ENCODE results near the gene DOCK2. TPM values are rescaled to one million over a fixed set of nuclear protein-coding genes. Genes with fewer than 3 reads are reported as not detected.

Gene DOCK2
- total RNA-seq, 2 donors from 2014 or later, result 249 to 284 TPM

DNA sequence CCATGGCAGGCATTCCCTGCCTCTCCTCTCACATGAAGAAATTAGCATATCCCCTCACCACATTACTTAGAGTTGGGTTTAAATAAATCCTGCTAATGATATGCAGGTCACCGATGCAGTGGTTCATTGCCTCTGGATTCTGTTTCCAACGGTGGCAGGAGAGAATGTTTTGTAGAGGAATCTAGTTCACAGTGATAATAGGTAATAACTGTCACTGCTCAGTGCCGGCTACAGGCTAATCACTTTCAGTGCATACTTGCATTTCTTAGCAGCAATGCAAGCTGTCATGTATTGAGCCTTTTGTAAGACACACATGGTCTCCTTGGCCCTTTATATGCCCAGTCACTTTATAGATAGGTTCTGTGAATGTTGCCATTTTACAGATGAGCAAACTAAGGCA is 402.8 kb downstream of the DOCK2 start:
- Mint-ChIP-seq H3K27me3 (no peaks in the 10 kb centered on the region), H3K36me3 (ENCODE audit: low read depth) (peaks cover 29% of the 10 kb centered on the region), H3K4me1 (peaks cover 40% of the 10 kb centered on the region), H3K4me3 (no peak overlapping the region), H3K27ac (no peak overlapping the region)
- DNase-seq (no peak), ATAC-seq (no peak)
- H3K9me3 ChIP-seq (ENCODE audit: control insufficient read depth, low read length, poor library complexity, severe bottlenecking), result no peaks in the 10 kb centered on the region

DNA sequence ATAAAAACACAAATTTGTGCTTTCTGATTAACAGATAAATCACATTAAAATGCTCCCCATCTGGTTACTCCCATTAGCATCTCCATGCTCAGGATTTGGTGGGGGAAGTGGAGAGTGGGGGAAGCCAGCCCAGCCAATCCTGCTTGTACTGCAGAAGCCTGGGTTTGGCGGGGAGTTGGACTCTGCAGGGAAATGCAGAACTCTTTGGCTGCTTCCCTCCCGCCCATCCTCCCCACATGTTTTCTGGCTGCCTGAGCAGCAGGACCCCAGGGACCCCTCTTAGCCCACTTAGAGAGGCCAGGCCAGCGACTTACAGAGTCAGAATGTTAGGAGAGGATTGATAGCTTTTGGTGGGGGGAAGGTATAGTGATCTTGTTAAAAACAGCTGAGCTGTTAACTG is 409.2 kb downstream of the DOCK2 start:
- Mint-ChIP-seq H3K27me3 (no peaks in the 10 kb centered on the region), H3K27ac (no peak overlapping the region), H3K4me1 (peaks cover 30% of the 10 kb centered on the region), H3K4me3 (no peak overlapping the region), H3K36me3 (ENCODE audit: low read depth) (peaks cover 33% of the 10 kb centered on the region)
- H3K9me3 ChIP-seq (ENCODE audit: control insufficient read depth, low read length, poor library complexity, severe bottlenecking), result no peaks in the 10 kb centered on the region
- no peak for DNase-seq
- no peak for ATAC-seq

DNA sequence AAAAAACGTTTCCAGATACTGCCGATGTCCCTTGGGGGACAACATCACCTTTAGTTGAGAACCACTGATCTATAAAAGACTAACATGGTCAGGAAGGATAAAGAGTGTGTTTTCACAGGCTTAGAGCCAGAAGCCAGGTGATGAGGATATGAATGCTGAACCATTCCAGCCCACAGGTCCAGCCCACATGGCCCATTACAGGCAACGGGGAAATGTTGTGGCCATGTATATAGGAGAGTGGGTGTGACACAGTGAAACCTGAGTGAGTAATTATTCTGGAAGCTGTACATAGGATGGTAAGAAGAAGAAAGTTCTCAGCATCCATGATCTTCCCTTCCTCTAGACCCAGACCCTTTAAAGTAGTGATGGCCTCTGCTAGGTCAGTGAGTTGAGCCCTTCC is 412.6 kb downstream of the DOCK2 start:
- Mint-ChIP-seq H3K4me3 (no peak overlapping the region), H3K36me3 (ENCODE audit: low read depth) (peaks cover 23% of the 10 kb centered on the region), H3K27ac (no peak overlapping the region), H3K4me1 (peaks cover 6% of the 10 kb centered on the region), H3K27me3 (no peaks in the 10 kb centered on the region)
- no peak for DNase-seq
- no peak for ATAC-seq
- H3K9me3 ChIP-seq (ENCODE audit: control insufficient read depth, low read length, poor library complexity, severe bottlenecking), result no peaks in the 10 kb centered on the region

DNA sequence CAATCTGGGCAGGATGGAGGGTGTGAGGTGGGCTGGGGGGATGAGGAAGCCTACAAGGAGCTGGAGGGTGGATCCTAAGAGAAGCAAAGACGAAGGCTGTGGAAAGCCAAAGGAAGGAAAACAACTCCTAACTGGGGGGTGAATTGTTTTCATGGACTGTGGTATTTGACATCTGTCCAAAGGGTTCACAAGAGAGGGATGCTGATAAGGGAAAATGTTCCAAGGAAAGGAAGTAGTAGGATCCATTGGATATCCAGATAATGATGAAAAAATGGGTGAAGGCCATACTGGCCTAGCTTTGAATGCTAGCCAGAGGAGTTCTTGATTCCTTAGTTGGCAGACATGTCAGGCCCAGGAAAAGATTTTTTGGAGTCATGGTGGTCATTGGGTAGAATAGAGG is 416.8 kb downstream of the DOCK2 start:
- no peaks in the 10 kb centered on the region for H3K27me3 Mint-ChIP-seq
- peaks cover 2% of the 10 kb centered on the region for H3K4me1 Mint-ChIP-seq
- DNase-seq (no peak), ATAC-seq (no peak)
- peaks cover 21% of the 10 kb centered on the region for H3K36me3 Mint-ChIP-seq (ENCODE audit: low read depth)
- no peak overlapping the region for H3K27ac Mint-ChIP-seq
- no peak overlapping the region for H3K4me3 Mint-ChIP-seq
- H3K9me3 ChIP-seq (ENCODE audit: control insufficient read depth, low read length, poor library complexity, severe bottlenecking), result peaks cover 2% of the 10 kb centered on the region

DNA sequence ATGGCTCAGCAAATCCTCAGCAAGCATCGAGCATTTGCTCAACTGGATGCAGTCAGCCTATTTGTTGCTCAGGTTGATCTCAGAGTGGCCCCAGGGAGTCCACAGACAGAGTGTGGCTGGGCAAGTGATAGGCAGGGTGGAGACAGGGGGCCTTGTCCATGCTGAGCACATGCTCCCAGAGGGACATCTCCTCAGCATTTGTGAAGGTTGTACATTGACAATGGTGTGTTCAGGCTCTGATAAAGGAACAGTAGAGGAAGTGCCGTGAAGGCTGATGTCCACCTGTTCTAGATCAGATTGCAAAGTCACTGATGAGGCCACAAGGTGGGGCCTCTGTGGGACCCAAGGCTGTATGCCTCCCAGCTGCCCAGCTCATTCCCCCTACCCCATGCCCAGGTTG is 418.5 kb downstream of the DOCK2 start:
- ATAC-seq, result no peak
- Mint-ChIP-seq H3K27me3 (no peaks in the 10 kb centered on the region), H3K4me3 (peak overlapping the region; percentile 25), H3K36me3 (ENCODE audit: low read depth) (peaks cover 18% of the 10 kb centered on the region), H3K27ac (no peak overlapping the region), H3K4me1 (peaks cover 2% of the 10 kb centered on the region)
- DNase-seq, result no peak
- peaks cover 2% of the 10 kb centered on the region for H3K9me3 ChIP-seq (ENCODE audit: control insufficient read depth, low read length, poor library complexity, severe bottlenecking)

DNA sequence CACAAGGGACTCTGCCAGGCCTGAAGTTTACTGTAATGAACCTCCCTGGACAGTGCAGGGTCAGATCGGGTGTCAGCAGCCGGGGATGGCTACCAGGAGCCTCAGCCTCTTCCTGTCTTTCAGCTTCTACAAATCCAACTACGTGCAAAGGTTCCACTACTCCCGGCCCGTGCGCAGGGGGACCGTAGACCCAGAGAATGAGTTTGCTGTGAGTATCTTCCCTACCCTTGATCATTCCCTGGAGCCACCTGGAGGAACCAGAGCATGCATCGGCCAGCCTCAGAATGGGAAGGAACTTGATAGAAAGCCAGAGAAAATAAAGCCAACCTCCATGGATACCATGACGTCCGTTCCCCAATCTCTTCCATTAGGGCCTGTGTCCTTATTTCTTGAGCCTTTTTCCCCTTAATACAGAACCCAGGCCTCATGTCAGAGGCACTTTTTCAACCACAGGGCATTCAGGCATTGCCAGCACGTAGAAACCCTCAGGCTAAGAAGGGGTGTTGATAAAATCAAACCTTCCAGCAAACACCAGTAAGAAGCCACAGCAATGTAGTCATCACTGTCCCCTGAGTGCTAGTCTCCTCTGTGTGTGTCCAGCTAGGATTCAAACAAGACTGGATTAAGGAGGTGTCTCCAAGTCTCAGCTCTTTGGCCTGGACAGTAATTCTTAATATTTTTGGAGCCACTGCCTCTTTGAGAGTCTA is 419.6 kb downstream of the DOCK2 start:
- peaks cover 2% of the 10 kb centered on the region for H3K9me3 ChIP-seq (ENCODE audit: control insufficient read depth, low read length, poor library complexity, severe bottlenecking)
- Mint-ChIP-seq H3K27me3 (no peaks in the 10 kb centered on the region), H3K4me1 (peaks cover 2% of the 10 kb centered on the region), H3K27ac (no peak overlapping the region), H3K36me3 (ENCODE audit: low read depth) (peaks cover 13% of the 10 kb centered on the region), H3K4me3 (no peak overlapping the region)
- no peak for ATAC-seq
- no peak for DNase-seq

DNA sequence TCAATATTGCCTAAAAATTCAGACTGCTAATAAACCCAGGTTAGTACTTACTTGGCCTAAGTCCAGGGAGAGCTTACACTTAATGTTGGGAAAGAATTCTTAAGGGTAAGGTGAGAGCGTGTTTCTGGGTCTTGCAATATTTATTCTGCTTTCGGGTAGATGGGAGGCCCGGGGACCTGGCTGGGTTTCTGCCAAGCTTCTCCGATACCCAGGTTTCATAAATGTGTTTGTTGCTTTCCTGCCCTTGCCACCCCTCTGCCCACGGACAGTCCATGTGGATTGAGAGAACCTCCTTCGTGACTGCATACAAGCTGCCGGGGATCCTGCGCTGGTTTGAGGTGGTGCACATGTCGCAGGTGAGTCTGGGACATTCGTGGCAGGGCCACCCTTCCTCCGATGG is 420.2 kb downstream of the DOCK2 start:
- Mint-ChIP-seq H3K36me3 (ENCODE audit: low read depth) (peaks cover 13% of the 10 kb centered on the region), H3K4me3 (no peak overlapping the region), H3K27ac (no peak overlapping the region), H3K27me3 (no peaks in the 10 kb centered on the region), H3K4me1 (peaks cover 2% of the 10 kb centered on the region)
- peaks cover 2% of the 10 kb centered on the region for H3K9me3 ChIP-seq (ENCODE audit: control insufficient read depth, low read length, poor library complexity, severe bottlenecking)
- no peak for ATAC-seq
- DNase-seq, result no peak

DNA sequence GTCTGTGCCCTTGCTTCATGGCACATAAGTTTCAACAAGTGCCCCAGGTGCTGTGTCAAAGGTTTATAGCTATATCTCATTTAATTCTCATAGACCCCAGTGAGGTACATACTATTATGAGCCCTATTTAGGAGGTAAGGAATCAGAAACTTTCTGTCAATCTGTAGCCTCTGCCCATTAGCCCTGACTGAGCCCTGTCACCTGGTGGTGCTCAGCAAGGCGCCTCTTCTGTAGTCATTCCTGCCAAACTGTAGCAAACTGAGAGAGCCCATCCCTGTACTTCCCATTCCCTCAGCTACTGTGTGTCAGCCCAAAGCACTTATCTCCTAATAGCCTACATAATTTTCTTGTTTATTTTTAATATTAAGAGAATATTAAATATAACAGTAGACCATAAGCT is 422.1 kb downstream of the DOCK2 start:
- H3K4me1 Mint-ChIP-seq, result no peaks in the 10 kb centered on the region
- no peak for DNase-seq
- peaks cover 8% of the 10 kb centered on the region for H3K36me3 Mint-ChIP-seq (ENCODE audit: low read depth)
- no peaks in the 10 kb centered on the region for H3K27me3 Mint-ChIP-seq
- H3K27ac Mint-ChIP-seq, result no peak overlapping the region
- no peak for ATAC-seq
- H3K4me3 Mint-ChIP-seq, result no peak overlapping the region
- peaks cover 2% of the 10 kb centered on the region for H3K9me3 ChIP-seq (ENCODE audit: control insufficient read depth, low read length, poor library complexity, severe bottlenecking)

DNA sequence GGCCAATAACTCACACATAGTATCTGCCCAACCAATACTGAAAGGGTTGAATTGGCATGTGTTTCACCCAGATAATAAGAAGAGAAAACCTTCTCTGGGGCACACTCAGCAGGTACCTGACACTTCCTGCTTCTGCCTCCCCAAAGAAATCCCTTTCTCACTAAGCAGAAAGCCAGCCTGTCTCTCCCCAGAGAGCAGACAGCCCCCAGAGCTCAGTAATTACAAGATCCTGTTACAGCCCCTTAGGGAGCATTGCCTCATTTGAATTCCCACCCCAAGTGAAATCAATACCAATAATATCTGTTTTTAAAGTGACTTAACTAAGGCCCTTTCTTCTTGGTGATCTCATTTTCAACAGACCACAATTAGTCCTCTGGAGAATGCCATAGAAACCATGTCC is 430.1 kb downstream of the DOCK2 start:
- Mint-ChIP-seq H3K27ac (peak overlapping the region; percentile 43), H3K36me3 (ENCODE audit: low read depth) (peaks cover 22% of the 10 kb centered on the region)
- no peak for ATAC-seq

DNA sequence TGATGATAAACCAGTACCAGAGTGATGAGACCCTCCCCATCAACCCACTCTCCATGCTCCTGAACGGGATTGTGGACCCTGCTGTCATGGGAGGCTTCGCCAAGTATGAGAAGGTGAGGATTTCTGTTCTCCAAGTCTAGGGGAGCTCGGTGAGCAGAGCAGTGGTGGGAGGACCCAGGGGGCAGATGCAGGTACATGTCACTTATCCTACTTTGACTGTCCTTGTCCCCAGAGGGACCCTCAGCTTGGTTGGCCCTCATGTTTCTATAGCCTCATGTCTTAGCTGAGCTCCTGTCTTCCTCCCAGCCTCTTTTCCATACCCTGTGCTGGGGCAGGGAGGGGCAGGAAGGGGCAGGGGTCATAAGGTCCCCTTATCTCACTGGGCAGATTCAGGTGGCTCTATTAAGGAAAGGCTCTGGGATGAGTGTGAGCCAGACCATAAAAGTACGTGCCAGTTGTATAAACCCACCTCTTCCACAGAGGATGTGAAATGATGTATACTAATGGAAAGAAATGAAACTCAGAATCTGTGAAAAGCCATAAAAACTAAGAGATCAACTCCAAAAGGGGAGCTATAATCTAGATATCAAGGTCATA is 430.6 kb downstream of the DOCK2 start:
- ATAC-seq, result no peak
- Mint-ChIP-seq H3K27ac (peak overlapping the region; percentile 43), H3K27me3 (no peaks in the 10 kb centered on the region), H3K4me3 (no peak overlapping the region), H3K36me3 (ENCODE audit: low read depth) (peaks cover 22% of the 10 kb centered on the region), H3K4me1 (no peaks in the 10 kb centered on the region)
- DNase-seq, result no peak
- no peaks in the 10 kb centered on the region for H3K9me3 ChIP-seq (ENCODE audit: control insufficient read depth, low read length, poor library complexity, severe bottlenecking)

More for the DNA sequence above, 430.1 kb downstream of the DOCK2 start:
- Mint-ChIP-seq H3K27me3 (no peaks in the 10 kb centered on the region), H3K4me1 (no peaks in the 10 kb centered on the region), H3K4me3 (no peak overlapping the region)
- H3K9me3 ChIP-seq (ENCODE audit: control insufficient read depth, low read length, poor library complexity, severe bottlenecking), result no peaks in the 10 kb centered on the region
- no peak for DNase-seq

DNA sequence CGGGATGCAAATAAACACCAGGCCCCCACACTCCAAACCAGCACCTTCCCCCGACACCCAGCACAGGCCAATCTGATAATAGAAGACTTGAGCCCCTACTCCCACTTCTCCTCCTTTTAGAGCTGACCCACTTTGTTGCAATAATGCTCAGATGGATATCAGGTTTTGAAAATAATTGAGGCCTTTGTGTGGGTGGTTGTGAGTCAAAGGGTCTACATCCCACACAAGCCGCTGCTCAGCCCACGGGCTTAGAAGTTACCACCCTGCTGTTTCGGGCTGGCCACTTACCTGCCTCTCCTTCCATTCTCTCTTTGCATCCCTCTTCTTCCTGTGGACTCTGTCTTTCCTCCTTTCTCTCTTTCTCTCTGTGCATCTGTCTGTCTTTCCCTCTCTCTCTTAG is 432.4 kb downstream of the DOCK2 start:
- Mint-ChIP-seq H3K27me3 (no peaks in the 10 kb centered on the region), H3K4me1 (no peaks in the 10 kb centered on the region), H3K4me3 (no peak overlapping the region), H3K27ac (no peak overlapping the region), H3K36me3 (ENCODE audit: low read depth) (peaks cover 25% of the 10 kb centered on the region)
- H3K9me3 ChIP-seq (ENCODE audit: control insufficient read depth, low read length, poor library complexity, severe bottlenecking), result no peaks in the 10 kb centered on the region
- ATAC-seq (no peak), DNase-seq (no peak)

DNA sequence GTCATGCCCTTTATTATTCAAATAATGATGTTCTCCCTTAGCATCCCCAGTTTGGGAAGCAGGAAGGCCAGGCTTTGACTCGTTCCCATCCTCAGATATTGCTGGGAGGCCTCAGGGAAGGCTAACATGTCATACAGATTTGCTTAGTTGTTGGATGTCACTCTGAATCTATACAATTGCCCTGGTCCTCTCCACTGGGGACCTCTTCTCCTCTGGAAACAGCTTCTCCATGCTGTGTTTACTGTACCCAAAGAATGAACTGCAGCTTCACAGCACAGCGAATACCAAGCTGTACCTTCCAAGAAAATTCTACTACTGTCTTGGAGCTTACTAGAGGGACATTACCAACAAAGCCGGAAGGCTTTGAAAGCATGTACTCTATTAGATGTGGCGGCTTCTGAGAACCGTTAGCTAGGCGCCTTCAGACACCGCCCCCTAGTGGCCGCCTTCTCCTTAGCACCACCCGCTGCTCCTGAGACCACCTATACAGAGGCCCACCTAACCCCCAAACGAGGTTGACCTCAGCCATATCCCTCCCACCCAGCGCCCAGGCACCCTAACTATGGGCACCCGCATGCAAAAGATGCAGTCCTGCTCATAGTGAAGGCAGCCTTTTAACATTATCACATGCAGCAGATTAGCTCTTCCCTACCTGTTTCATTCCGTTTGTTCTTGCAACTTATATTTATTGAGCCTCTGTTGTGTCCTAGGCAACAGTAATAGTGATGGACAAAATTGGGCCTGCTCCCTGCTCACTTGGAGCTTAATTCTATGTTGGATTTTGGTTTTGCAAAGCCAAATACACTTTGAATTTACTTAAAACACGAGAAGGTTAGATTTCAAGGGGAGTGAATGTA is 433.7 kb downstream of the DOCK2 start:
- Mint-ChIP-seq H3K27ac (peak overlapping the region; percentile 10), H3K4me3 (no peak overlapping the region), H3K4me1 (no peaks in the 10 kb centered on the region), H3K36me3 (ENCODE audit: low read depth) (peaks cover 30% of the 10 kb centered on the region), H3K27me3 (no peaks in the 10 kb centered on the region)
- ATAC-seq (no peak), DNase-seq (no peak)
- H3K9me3 ChIP-seq (ENCODE audit: control insufficient read depth, low read length, poor library complexity, severe bottlenecking), result no peaks in the 10 kb centered on the region

DNA sequence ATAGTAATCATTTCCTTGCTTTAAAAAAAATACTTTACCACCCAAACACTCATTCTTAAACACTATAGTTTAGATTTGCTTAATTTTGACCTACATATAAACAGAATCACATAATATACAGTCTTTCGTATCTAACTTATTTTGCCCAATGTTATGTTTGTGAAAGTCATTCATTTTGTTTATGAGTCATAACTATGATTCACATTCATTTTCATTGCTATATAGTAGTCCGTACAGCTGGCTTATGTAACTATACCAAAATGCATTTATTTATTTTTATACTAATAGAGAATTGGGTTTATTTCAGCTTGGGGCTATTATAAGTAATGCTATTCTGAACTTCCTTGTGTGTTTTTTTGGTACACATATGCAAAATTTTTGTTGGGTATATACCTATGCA is 434.7 kb downstream of the DOCK2 start:
- no peak for ATAC-seq

More for the DNA sequence above, 434.7 kb downstream of the DOCK2 start:
- Mint-ChIP-seq H3K36me3 (ENCODE audit: low read depth) (peaks cover 30% of the 10 kb centered on the region), H3K27me3 (no peaks in the 10 kb centered on the region), H3K4me1 (no peaks in the 10 kb centered on the region), H3K4me3 (no peak overlapping the region), H3K27ac (no peak overlapping the region)
- no peak for DNase-seq
- no peaks in the 10 kb centered on the region for H3K9me3 ChIP-seq (ENCODE audit: control insufficient read depth, low read length, poor library complexity, severe bottlenecking)
